HG03045 (cell line): ENCODE measurements around the gene KANSL2.

Experiments
- ATAC-seq: cut with Tn5 transposase; IDR thresholded peaks from one replicate; pipeline ENCODE4 v1.9.1; 2021; ENCODE audit warnings: mild to moderate bottlenecking, moderate library complexity; ENCODE audit not compliant: unreplicated experiment

Gene KANSL2

GRCh38 chr12:48613321-48613720 is 68.7 kb downstream of the KANSL2 start:
- no peak for ATAC-seq
